ENCODE results near the gene FAM151B.
"Not testable (repeated sequence)": the region's sequence is repeated elsewhere in the genome, so short reads cannot be mapped to it uniquely, and the experiment has no call there.

FAM151B gene

DNA sequence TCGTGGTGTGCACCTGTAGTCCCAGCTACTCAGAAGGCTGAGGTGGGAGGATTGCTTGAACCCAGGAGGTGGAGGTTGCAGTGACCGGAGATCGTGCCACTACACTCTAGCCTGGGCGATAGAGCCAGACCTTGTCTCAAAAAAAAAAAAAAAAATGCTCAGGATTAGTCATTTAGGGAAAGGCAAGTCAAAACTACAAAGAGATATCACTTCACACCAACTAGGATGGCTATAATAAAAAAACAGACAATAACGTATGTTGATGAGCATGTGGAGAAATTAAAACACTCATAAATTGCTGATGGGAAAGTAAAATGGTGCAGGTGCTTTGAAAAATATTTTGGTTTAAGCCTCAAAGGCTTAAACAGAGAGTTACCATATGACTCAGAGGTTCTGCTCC is 88.5 kb downstream of the FAM151B start:
- H3K79me2 ChIP-seq = no peaks in the 10 kb centered on the region
- H2AFZ ChIP-seq = no peak overlapping the region
- no peaks in the 10 kb centered on the region for H3K4me1 ChIP-seq
- no peaks in the 10 kb centered on the region for H3K27me3 ChIP-seq (ENCODE audit: control insufficient read depth, insufficient read depth, low read length)
- no peaks in the 10 kb centered on the region for H3K36me3 ChIP-seq (ENCODE audit: control insufficient read depth, insufficient read depth, low read length)
- H3K9me3 ChIP-seq (ENCODE audit: control insufficient read depth, low read length) = no peaks in the 10 kb centered on the region
- no peak overlapping the region for H3K4me2 ChIP-seq (ENCODE audit: low read length)
- H3K27ac ChIP-seq = no peak overlapping the region
- H3K4me3 ChIP-seq (ENCODE audit: low read depth, low read length) = no peak overlapping the region
- no peak overlapping the region for H3K9ac ChIP-seq
- TF ChIP-seq, protein P1, sequence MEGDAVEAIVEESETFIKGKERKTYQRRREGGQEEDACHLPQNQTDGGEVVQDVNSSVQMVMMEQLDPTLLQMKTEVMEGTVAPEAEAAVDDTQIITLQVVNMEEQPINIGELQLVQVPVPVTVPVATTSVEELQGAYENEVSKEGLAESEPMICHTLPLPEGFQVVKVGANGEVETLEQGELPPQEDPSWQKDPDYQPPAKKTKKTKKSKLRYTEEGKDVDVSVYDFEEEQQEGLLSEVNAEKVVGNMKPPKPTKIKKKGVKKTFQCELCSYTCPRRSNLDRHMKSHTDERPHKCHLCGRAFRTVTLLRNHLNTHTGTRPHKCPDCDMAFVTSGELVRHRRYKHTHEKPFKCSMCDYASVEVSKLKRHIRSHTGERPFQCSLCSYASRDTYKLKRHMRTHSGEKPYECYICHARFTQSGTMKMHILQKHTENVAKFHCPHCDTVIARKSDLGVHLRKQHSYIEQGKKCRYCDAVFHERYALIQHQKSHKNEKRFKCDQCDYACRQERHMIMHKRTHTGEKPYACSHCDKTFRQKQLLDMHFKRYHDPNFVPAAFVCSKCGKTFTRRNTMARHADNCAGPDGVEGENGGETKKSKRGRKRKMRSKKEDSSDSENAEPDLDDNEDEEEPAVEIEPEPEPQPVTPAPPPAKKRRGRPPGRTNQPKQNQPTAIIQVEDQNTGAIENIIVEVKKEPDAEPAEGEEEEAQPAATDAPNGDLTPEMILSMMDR (IDR thresholded peaks at IDR 0.05) = no peak

DNA sequence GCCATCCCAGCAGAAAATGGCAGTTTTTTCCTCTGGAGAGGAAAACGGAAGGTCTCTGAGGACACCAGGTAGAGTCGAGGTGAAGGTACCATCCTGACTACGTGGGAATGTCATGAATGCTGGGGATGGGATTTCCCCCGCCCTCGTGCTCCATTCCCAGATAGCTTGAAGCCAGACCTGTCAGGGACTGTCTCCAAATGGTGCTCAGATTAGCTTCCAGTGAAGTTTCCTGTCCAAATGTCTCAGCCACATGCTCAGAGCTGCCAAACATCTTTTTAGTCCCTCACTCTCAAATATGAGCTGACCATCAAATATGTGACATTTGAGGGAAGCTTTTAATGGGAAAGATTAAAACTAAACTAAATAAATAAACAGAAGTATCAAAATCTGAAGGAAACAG is 89.8 kb downstream of the FAM151B start:
- no peak overlapping the region for H3K4me2 ChIP-seq (ENCODE audit: low read length)
- H3K79me2 ChIP-seq = no peaks in the 10 kb centered on the region
- TF ChIP-seq, protein P1 (IDR thresholded peaks at IDR 0.05) = no peak
- H3K9ac ChIP-seq = no peak overlapping the region
- no peaks in the 10 kb centered on the region for H3K4me1 ChIP-seq
- no peak overlapping the region for H3K27ac ChIP-seq
- H3K4me3 ChIP-seq (ENCODE audit: low read depth, low read length) = no peak overlapping the region
- H2AFZ ChIP-seq = no peak overlapping the region
- H3K9me3 ChIP-seq (ENCODE audit: control insufficient read depth, low read length) = no peaks in the 10 kb centered on the region
- no peaks in the 10 kb centered on the region for H3K36me3 ChIP-seq (ENCODE audit: control insufficient read depth, insufficient read depth, low read length)
- no peaks in the 10 kb centered on the region for H3K27me3 ChIP-seq (ENCODE audit: control insufficient read depth, insufficient read depth, low read length)

DNA sequence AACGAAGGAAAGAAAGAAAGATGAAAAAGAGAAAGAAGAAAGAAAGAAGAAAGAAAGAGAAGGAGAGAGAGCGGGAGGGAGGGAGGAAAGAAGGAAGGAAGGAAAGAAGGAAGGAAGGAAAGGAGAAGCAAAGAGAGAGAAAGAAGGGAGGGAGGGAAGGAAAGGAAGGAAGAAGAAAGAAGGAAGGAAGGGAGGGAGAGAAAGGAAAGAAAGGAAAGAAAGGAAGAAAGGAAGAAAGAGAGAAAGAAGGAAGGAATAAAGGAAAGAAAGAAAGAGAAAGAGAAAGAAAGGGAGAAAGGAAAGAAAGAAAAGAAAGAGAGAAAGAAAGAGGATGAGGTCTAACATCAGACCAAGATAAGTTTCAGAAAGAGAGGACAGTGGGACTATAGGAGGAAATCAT is 91.2 kb downstream of the FAM151B start:
- Histone ChIP-seq H3K4me1 (no peaks in the 10 kb centered on the region), H3K9ac (no peak overlapping the region), H3K4me2 (ENCODE audit: low read length) (no peak overlapping the region), H3K36me3 (ENCODE audit: control insufficient read depth, insufficient read depth, low read length) (no peaks in the 10 kb centered on the region), H3K9me3 (ENCODE audit: control insufficient read depth, low read length) (no peaks in the 10 kb centered on the region), H2AFZ (no peak overlapping the region), H3K79me2 (no peaks in the 10 kb centered on the region), H3K4me3 (ENCODE audit: low read depth, low read length) (no peak overlapping the region), H3K27me3 (ENCODE audit: control insufficient read depth, insufficient read depth, low read length) (no peaks in the 10 kb centered on the region), H3K27ac (no peak overlapping the region)
- TF ChIP-seq, protein P1 (IDR thresholded peaks at IDR 0.05) = no peak

DNA sequence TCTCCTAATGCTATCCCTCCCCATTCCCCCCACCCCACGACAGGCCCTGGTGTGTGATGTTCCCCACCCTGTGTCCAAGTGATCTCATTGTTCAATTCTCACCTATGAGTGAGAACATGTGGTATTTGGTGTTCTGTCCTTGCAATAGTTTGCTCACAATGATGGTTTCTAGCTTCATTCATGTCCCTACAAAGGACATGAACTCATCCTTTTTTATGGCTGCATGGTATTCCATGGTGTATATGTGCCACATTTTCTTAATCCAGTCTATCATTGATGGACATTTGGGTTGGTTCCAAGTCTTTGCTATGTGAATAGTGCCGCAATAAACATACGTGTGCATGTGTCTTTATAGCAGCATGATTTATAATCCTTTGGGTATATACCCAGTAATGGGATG is 92.4 kb downstream of the FAM151B start:
- not testable (repeated sequence) for H2AFZ ChIP-seq; H3K4me2 ChIP-seq (ENCODE audit: low read length); H3K27me3 ChIP-seq (ENCODE audit: control insufficient read depth, insufficient read depth, low read length); H3K9ac ChIP-seq; H3K27ac ChIP-seq; H3K36me3 ChIP-seq (ENCODE audit: control insufficient read depth, insufficient read depth, low read length); H3K79me2 ChIP-seq; H3K4me3 ChIP-seq (ENCODE audit: low read depth, low read length); H3K9me3 ChIP-seq (ENCODE audit: control insufficient read depth, low read length); H3K4me1 ChIP-seq

DNA sequence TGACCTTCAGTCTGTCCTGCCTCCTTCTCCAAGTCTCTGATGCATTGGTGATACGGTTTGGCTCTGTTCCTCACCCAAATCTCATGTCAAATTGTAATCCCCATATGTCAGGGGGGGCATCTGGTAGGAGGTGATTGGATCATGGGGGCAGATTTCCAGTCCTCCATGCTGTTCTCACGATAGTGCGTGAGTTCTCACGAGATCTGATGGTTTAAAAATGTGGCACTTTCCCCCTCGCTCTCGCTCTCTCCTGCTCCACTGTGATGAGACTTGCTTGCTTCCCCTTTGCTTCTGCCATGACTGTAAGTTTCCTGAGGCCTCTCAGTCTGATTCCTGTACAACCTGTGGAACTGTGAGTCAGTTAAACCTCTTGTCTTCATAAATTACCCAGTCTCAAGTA is 96.9 kb downstream of the FAM151B start:
- H3K27ac ChIP-seq = no peak overlapping the region
- no peaks in the 10 kb centered on the region for H3K79me2 ChIP-seq
- TF ChIP-seq, protein P1 (IDR thresholded peaks at IDR 0.05) = no peak
- no peaks in the 10 kb centered on the region for H3K36me3 ChIP-seq (ENCODE audit: control insufficient read depth, insufficient read depth, low read length)
- H3K4me2 ChIP-seq (ENCODE audit: low read length) = no peak overlapping the region
- H3K4me3 ChIP-seq (ENCODE audit: low read depth, low read length) = no peak overlapping the region
- H2AFZ ChIP-seq = no peak overlapping the region
- H3K9me3 ChIP-seq (ENCODE audit: control insufficient read depth, low read length) = no peaks in the 10 kb centered on the region
- no peaks in the 10 kb centered on the region for H3K27me3 ChIP-seq (ENCODE audit: control insufficient read depth, insufficient read depth, low read length)
- no peak overlapping the region for H3K9ac ChIP-seq
- no peaks in the 10 kb centered on the region for H3K4me1 ChIP-seq

All from parathyroid adenoma (tissue), 2 donors.